H1 (cell line): Measurements from ENCODE around the gene CPNE5. TPM values are rescaled to one million over a fixed set of nuclear protein-coding genes. Genes with fewer than 3 reads are reported as not detected.

Experiments
- CTCF ChIA-PET: fragments of 300-600 bp; sonication (Branson Sonifier 250); formaldehyde crosslinking; loops from one replicate; lab custom pipeline; 2021; ENCODE audit not compliant: partially characterized antibody; lab: Charles Lee
- POLR2A ChIA-PET: fragments of 300-600 bp; sonication (Branson Sonifier 250); formaldehyde crosslinking; loops from one replicate; lab custom pipeline; 2021; ENCODE audit warnings: inconsistent platforms; ENCODE audit not compliant: partially characterized antibody; lab: Charles Lee
- DNase-seq, 2 experiments: peaks; one replicate each; pipeline versions ENCODE4 v3.0.0 to v3.0.0-alpha.2; 2010 to 2022; ENCODE audit warnings: low spot score in 2 of 2, low read depth in 1 of 2, mixed read lengths in 1 of 2
- FAIRE-seq: peaks from 2 replicates; lab custom pipeline; 2011; peaks lifted over from hg19 to GRCh38; lab: Jason Lieb, UNC
- H2AFZ ChIP-seq: 2 replicates; pipeline ENCODE4 v1.8.1; 2012; ENCODE audit warnings: low read length, inconsistent platforms
- H2AK5ac ChIP-seq: 2 replicates; pipeline ENCODE4 v1.6.1; 2013; ENCODE audit warnings: low read depth, low read length
- H2BK120ac ChIP-seq: replicated peaks from 2 replicates; pipeline ENCODE3; 2013; ENCODE audit warnings: low read depth, low read length, inconsistent platforms
- H2BK12ac ChIP-seq: 2 replicates; pipeline ENCODE4 v1.6.1; 2013; ENCODE audit warnings: low read depth, low read length
- H2BK15ac ChIP-seq: 2 replicates; pipeline ENCODE4 v1.6.1; 2013; ENCODE audit warnings: low read length
- H2BK20ac ChIP-seq: 2 replicates; pipeline ENCODE4 v1.6.1; 2013; ENCODE audit warnings: low read length
- H2BK5ac ChIP-seq: 2 replicates; pipeline ENCODE4 v1.6.1; 2013; ENCODE audit warnings: low read depth, low read length
- H3K14ac ChIP-seq: 2 replicates; pipeline ENCODE4 v1.6.1; 2013; ENCODE audit warnings: inconsistent platforms; ENCODE audit not compliant: insufficient read length
- H3K18ac ChIP-seq: 2 replicates; pipeline ENCODE4 v1.6.1; 2013; ENCODE audit warnings: low read length; ENCODE audit errors: extremely low read depth
- H3K23ac ChIP-seq: 2 replicates; pipeline ENCODE4 v1.6.1; 2013; ENCODE audit warnings: inconsistent platforms; ENCODE audit not compliant: insufficient read length
- H3K23me2 ChIP-seq: 2 replicates; pipeline ENCODE4 v1.6.1; 2013; ENCODE audit warnings: low read depth, low read length
- H3K27ac ChIP-seq: 2 replicates; pipeline ENCODE4 v1.6.1; 2011; ENCODE audit warnings: low read depth, low read length, inconsistent platforms
- H3K27me3 ChIP-seq, 4 experiments: replicated peaks in 1 of 4; 1 replicate in 1 of 4; 2 replicates in 3 of 4; pipeline versions ENCODE4 v1.6.1 to v1.8.1; 2011 to 2013; ENCODE audit warnings: low read length in 3 of 4, mild to moderate bottlenecking in 3 of 4, inconsistent platforms in 2 of 4, mixed read lengths in 2 of 4, moderate library complexity in 1 of 4; ENCODE audit not compliant: control insufficient read depth in 3 of 4, insufficient read depth in 3 of 4; ENCODE audit errors: extremely low read depth in 1 of 4
- H3K36me3 ChIP-seq, 4 experiments: 2 replicates each; pipeline versions ENCODE4 v1.6.1 to v1.8.1; 2011 to 2013; ENCODE audit warnings: mild to moderate bottlenecking in 4 of 4, low read length in 3 of 4, moderate library complexity in 2 of 4, control low read depth in 1 of 4, inconsistent platforms in 1 of 4; ENCODE audit not compliant: insufficient read depth in 4 of 4, control insufficient read depth in 2 of 4
- H3K4ac ChIP-seq: replicated peaks from 2 replicates; pipeline ENCODE3; 2013; ENCODE audit warnings: low read length, low read depth, mixed read lengths, inconsistent platforms; ENCODE audit not compliant: insufficient read length
- H3K4me1 ChIP-seq, 4 experiments: replicated peaks in 1 of 4; 1 replicate in 1 of 4; 2 replicates in 3 of 4; pipeline versions ENCODE4 v1.6.1 to v1.8.1; 2011 to 2013; ENCODE audit warnings: low read length in 3 of 4, inconsistent platforms in 2 of 4, mixed read lengths in 1 of 4; ENCODE audit not compliant: insufficient read depth in 4 of 4, control insufficient read depth in 3 of 4
- H3K4me2 ChIP-seq, 2 experiments: 2 replicates each; pipeline versions ENCODE4 v1.6.1 to v1.8.1; 2011 to 2013; ENCODE audit warnings: low read depth in 2 of 2, low read length in 2 of 2, control low read depth in 1 of 2, inconsistent platforms in 1 of 2, mild to moderate bottlenecking in 1 of 2; ENCODE audit not compliant: insufficient read depth in 1 of 2
- H3K4me3 ChIP-seq, 4 experiments: fragments of 200-600, 300-600 bp in 1 of 4; sonication (generic), shearing (Covaris generic), sonication (Bioruptor Twin) in 1 of 4; 2 replicates each; pipeline versions ENCODE4 v1.5.1 to v1.8.1; 2011 to 2016; ENCODE audit warnings: low read length in 4 of 4, low read depth in 3 of 4, control low read depth in 2 of 4, inconsistent platforms in 2 of 4, mild to moderate bottlenecking in 2 of 4, mixed read lengths in 1 of 4, moderate library complexity in 1 of 4; ENCODE audit not compliant: insufficient read depth in 2 of 4; ENCODE audit errors: extremely low read depth in 1 of 4
- H3K56ac ChIP-seq: replicated peaks from 2 replicates; pipeline ENCODE3; 2013; ENCODE audit warnings: low read depth, mild to moderate bottlenecking, mixed read lengths, low read length, inconsistent platforms; ENCODE audit not compliant: insufficient read length
- H3K79me1 ChIP-seq: 2 replicates; pipeline ENCODE4 v1.6.1; 2013; ENCODE audit warnings: low read depth, low read length, control low read depth
- H3K79me2 ChIP-seq, 2 experiments: 2 replicates each; pipeline versions ENCODE4 v1.6.1 to v1.8.1; 2012 to 2013; ENCODE audit warnings: low read length in 2 of 2, mild to moderate bottlenecking in 2 of 2, inconsistent platforms in 1 of 2; ENCODE audit not compliant: insufficient read depth in 2 of 2, control insufficient read depth in 1 of 2
- H3K9ac ChIP-seq, 4 experiments: replicated peaks in 1 of 4; 1 replicate in 1 of 4; 2 replicates in 3 of 4; pipeline versions ENCODE4 v1.6.1 to v1.8.1; 2011 to 2013; ENCODE audit warnings: low read depth in 3 of 4, low read length in 3 of 4, control low read depth in 2 of 4, mild to moderate bottlenecking in 2 of 4, moderate library complexity in 2 of 4, inconsistent platforms in 1 of 4; ENCODE audit errors: extremely low read depth in 1 of 4
- H3K9me3 ChIP-seq, 2 experiments: 2 replicates each; pipeline versions ENCODE4 v1.6.1 to v1.8.1; 2012 to 2013; ENCODE audit warnings: mild to moderate bottlenecking in 2 of 2, moderate library complexity in 2 of 2, control low read depth in 1 of 2, inconsistent platforms in 1 of 2, low read depth in 1 of 2, low read length in 1 of 2, mixed read lengths in 1 of 2; ENCODE audit not compliant: insufficient read depth in 2 of 2
- H4K20me1 ChIP-seq, 2 experiments: replicated peaks in 1 of 2; 2 replicates each; pipeline versions ENCODE3 to v1.8.1; 2011 to 2013; ENCODE audit warnings: inconsistent platforms in 2 of 2, low read length in 2 of 2, mild to moderate bottlenecking in 1 of 2; ENCODE audit not compliant: insufficient read depth in 2 of 2, control insufficient read depth in 1 of 2
- H4K5ac ChIP-seq: 2 replicates; pipeline ENCODE4 v1.6.1; 2013; ENCODE audit warnings: low read length, low read depth, mixed read lengths, inconsistent platforms; ENCODE audit not compliant: insufficient read length
- H4K8ac ChIP-seq: 2 replicates; pipeline ENCODE4 v1.8.0; 2013; ENCODE audit warnings: mild to moderate bottlenecking, moderate library complexity, low read length, inconsistent platforms; ENCODE audit not compliant: insufficient read depth; ENCODE audit errors: extremely low read depth
- H4K91ac ChIP-seq: replicated peaks from 2 replicates; pipeline ENCODE3; 2013; ENCODE audit warnings: low read length, mixed read lengths, inconsistent platforms; ENCODE audit not compliant: insufficient read length
- EZH2 ChIP-seq: fragments of 200-600 bp; sonication (generic); IDR thresholded peaks from 2 replicates; pipeline ENCODE4 v1.7.1; 2012; ENCODE audit warnings: low read depth, mild to moderate bottlenecking, moderate library complexity, low read length, inconsistent platforms; ENCODE audit not compliant: severe bottlenecking
- HDAC6 ChIP-seq: IDR thresholded peaks from one replicate; pipeline ENCODE4 v1.7.1; 2012; ENCODE audit warnings: low read depth, mild to moderate bottlenecking, inconsistent platforms, low read length, moderate library complexity
- NRF1 ChIP-seq: IDR thresholded peaks from 2 replicates; pipeline ENCODE4 v1.6.1; 2011; ENCODE audit warnings: mild to moderate bottlenecking, low read depth, low read length, improper control_type of control experiment
- WGBS, 2 experiments: shearing (Covaris generic) in 1 of 2; methylation state at CpG; one replicate each; pipeline versions ENCODE4 v1.1.6 to v1.1.7; 2013 to 2015; ENCODE audit warnings: low lambda C conversion rate in 2 of 2, mixed read lengths in 2 of 2, inconsistent platforms in 1 of 2, low coverage in 1 of 2, missing lambda C conversion rate in 1 of 2; ENCODE audit not compliant: insufficient replicate concordance in 2 of 2, insufficient coverage in 1 of 2, insufficient read length in 1 of 2; ENCODE audit errors: extremely low coverage in 1 of 2, missing lambda C conversion rate in 1 of 2; 5-methylcytosine and 5-hydroxymethylcytosine counted together
- polyA plus RNA-seq, 7 experiments: library from polyadenylated mRNA; depleted of rRNA in 3 of 7; stranded (reverse) in 5 of 7; unstranded in 2 of 7; fragments of >200 nt in 5 of 7; fragments of 200-250 nt in 2 of 7; gene quantifications; 1 replicate in 5 of 7; 2 replicates in 1 of 7; 4 replicates in 1 of 7; pipeline versions ENCODE4 v1.2.1 to v1.2.3, GENCODE V29; 2011 to 2013; ENCODE audit warnings: missing spikeins in 2 of 7, mixed read lengths in 2 of 7
- total RNA-seq: library from RNA; stranded (reverse); fragmentation: NEBNext Ultra II Directional; extraction: Animal tissue kit (Norgen Biotek cat#: 25700); gene quantifications from 2 replicates; pipeline ENCODE4 v1.2.1, GENCODE V29; 2021

CPNE5 gene
- total and polyA plus RNA-seq, 2 of the 8 experiments (the other 6 are each of a cell fraction or from before 2014, with no cell fraction given), result 0.88 to 1.8 TPM

GRCh38 chr6:36830577-36830976 is 8.7 kb downstream of the CPNE5 start:
- no peak overlapping the region for H2BK5ac ChIP-seq
- 86% methylated on average over 2 of the region's 2 CpGs; no CpG with 5 or more reads in 1 of the 2 experiments for WGBS, 2 experiments
- H2AK5ac ChIP-seq, result no peak overlapping the region
- no peak for FAIRE-seq
- H3K4me2 ChIP-seq, result no peak overlapping the region
- H2BK15ac ChIP-seq, result no peak overlapping the region
- no peak overlapping the region for H3K18ac ChIP-seq
- H2AFZ ChIP-seq, result no peak overlapping the region
- no peak overlapping the region for H4K8ac ChIP-seq
- TF ChIP-seq NRF1 (no peak), EZH2 (no peak), HDAC6 (no peak)
- DNase-seq, result no peak
- H3K79me2 ChIP-seq, result no peaks in the 10 kb centered on the region
- H3K56ac ChIP-seq, result no peak overlapping the region
- H2BK20ac ChIP-seq, result no peak overlapping the region
- H4K20me1 ChIP-seq, result no peaks in the 10 kb centered on the region
- no peak overlapping the region for H3K14ac ChIP-seq
- H3K4me3 ChIP-seq, result no peak overlapping the region
- CTCF ChIA-PET, result interaction anchor here (0.8 to 14.1 kb wide), 8 partner anchors 11 to 96 kb away, joined by 3 to 121 read pairs (median 6); no protein-coding TSS in a partner anchor
- POLR2A ChIA-PET, result interaction anchor here (0.8 to 1.1 kb wide), 2 partner anchors 10 to 44 kb away, joined by 3 to 4 read pairs; partner anchors contain the start of gene PPIL1
- no peak overlapping the region for H2BK12ac ChIP-seq
- H3K79me1 ChIP-seq, result no peaks in the 10 kb centered on the region; the same call in 1 of the 2 replicates
- H3K27me3 ChIP-seq, result no peaks in the 10 kb centered on the region; a peak in 1 of 7 replicates
- H3K9ac ChIP-seq, result no peak overlapping the region
- no peak overlapping the region for H3K27ac ChIP-seq
- H2BK120ac ChIP-seq, result no peak overlapping the region
- H4K91ac ChIP-seq, result no peak overlapping the region
- no peak overlapping the region for H3K4ac ChIP-seq
- no peaks in the 10 kb centered on the region for H3K23me2 ChIP-seq
- H3K36me3 ChIP-seq, result no peaks in the 10 kb centered on the region
- H3K4me1 ChIP-seq, result peaks cover 0 to 4% (median 1%) of the 10 kb centered on the region in 4 experiments; a peak in 2 of 7 replicates
- no peak overlapping the region for H4K5ac ChIP-seq
- H3K23ac ChIP-seq, result no peak overlapping the region
- no peaks in the 10 kb centered on the region for H3K9me3 ChIP-seq
